ENCODE data around the gene AGFG1. TPM values are rescaled to one million over a fixed set of nuclear protein-coding genes. Genes with fewer than 3 reads are reported as not detected.

AGFG1 gene
- total RNA-seq, 4 donors from 2014 or later = 50.0 to 69.2 (median 58.9) TPM

- Histone ChIP-seq H3K27me3 (no peaks in the 10 kb centered on the region), H3K4me1 (no peaks in the 10 kb centered on the region), H3K27ac (no peak overlapping the region), H3K9me3 (no peaks in the 10 kb centered on the region), H3K4me3 (replicated peaks in 1 of 3) (no peak overlapping the region), H3K36me3 (no peaks in the 10 kb centered on the region)
- intact Hi-C loops (cut with DNase I) = no loop called here
- TF ChIP-seq POLR2A (IDR thresholded peaks at IDR 0.05) (no peak), CTCF (IDR thresholded peaks at IDR 0.05) (no peak)
- DNase-seq = no peak
- WGBS, 2 donors = 81 to 86% methylated on average over 7 of the region's 7 CpGs
Observed at GRCh38 chr2:227464851-227465250, 7.1 kb upstream of the AGFG1 start.

DNA sequence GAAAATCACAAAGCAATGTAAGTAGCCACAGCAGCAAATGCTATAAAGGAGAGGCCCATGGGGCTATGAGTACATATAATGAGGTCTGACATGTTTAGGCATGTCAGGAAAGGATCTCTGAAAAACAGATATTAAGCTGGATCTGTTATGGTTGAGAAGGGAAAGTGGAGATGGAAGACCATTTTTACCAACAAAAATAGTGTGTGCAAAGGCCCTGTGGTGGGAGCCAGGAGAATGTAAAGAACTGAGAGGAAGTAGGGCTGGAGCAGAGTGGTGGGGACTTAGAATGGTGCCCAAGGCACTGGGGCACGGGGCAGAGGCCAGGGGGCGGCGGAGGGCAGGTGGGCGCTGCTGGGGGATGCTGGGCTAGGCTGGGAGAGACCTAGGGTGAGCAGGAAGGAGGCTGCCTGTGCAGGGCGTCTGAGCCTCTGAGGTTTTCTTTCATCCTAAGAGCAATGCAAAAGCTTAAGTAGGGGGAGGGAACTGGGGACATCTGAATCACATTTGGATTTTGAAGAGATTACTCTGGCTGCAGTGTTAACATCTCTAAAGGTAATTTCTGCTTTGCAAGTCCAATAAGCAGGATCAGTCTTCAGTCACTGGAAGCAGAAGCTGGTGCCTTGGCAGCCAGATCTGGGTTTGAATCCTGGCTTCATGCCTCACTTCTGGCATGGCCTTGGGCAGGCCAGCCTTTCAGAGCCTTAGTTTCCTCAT, 4.9 kb upstream of the AGFG1 start:
- no peak for DNase-seq
- Histone ChIP-seq H3K9me3 (no peaks in the 10 kb centered on the region), H3K27ac (no peak overlapping the region), H3K27me3 (no peaks in the 10 kb centered on the region), H3K36me3 (no peaks in the 10 kb centered on the region), H3K4me1 (peaks cover 0 to 4% of the 10 kb centered on the region in 2 donors), H3K4me3 (replicated peaks in 1 of 3) (no peak overlapping the region)
- 73 to 87% methylated on average over 5 of the region's 5 CpGs for WGBS, 2 donors
- TF ChIP-seq POLR2A (IDR thresholded peaks at IDR 0.05) (no peak), CTCF (IDR thresholded peaks at IDR 0.05) (no peak)
- intact Hi-C loops (cut with DNase I) = no loop called here

DNA sequence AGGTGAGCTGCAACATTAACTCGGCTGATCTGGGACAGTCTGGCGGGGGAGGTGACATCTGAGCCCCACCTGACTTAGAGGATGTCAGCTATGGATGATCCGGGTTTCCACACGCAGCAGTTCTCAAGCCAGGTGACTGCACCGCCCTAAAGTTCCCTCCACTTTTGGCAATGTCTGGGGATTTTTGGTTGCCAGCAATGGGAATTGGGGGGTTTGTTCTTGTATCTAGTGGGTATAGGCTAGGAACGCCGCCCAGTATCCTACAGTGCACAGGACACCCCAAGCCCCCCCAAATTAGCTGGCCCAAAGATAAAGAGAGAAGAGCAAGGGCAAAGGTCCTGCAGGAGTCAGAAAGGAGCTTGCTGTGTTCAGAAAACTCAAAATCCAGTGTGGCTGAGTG, 544 bp upstream of the AGFG1 start:
- H3K27ac ChIP-seq = no peak overlapping the region
- peaks cover 18 to 22% of the 10 kb centered on the region in 2 donors for H3K4me1 ChIP-seq
- DNase-seq = no peak
- H3K27me3 ChIP-seq = no peaks in the 10 kb centered on the region
- no peaks in the 10 kb centered on the region for H3K36me3 ChIP-seq
- 89 to 91% methylated on average over 7 of the region's 7 CpGs for WGBS, 2 donors
- intact Hi-C loops (cut with DNase I) = no loop called here
- TF ChIP-seq POLR2A (IDR thresholded peaks at IDR 0.05) = no peak
- no peak for TF ChIP-seq CTCF (IDR thresholded peaks at IDR 0.05)
- H3K4me3 ChIP-seq (replicated peaks in 1 of 3) = no peak overlapping the region
- no peaks in the 10 kb centered on the region for H3K9me3 ChIP-seq

GRCh38 chr2:227472265-227473121, 537 bp downstream of the AGFG1 start:
- DNase-seq = peak; percentile 46 to 57
- intact Hi-C loops (cut with DNase I) = no loop called here
- TF ChIP-seq POLR2A (IDR thresholded peaks at IDR 0.05) = no peak
- TF ChIP-seq CTCF (IDR thresholded peaks at IDR 0.05) = peak in 1 of 6 experiments; percentile 4

DNA sequence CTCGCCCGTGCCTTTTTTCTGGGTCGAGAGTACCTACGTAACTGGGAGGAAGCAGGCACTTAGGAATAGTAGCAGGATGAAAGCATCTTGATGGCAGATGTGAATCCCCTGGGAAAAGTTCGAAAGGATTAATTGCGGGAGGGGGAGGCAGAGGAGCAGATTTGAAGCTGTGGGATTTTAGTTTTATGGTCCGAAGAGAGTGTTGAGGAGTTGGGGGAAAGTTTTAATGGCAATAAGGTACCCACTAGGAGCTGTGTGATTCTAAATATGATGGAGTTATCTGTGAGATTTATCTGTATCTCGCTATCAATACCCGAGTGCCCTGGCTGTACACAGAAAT, 1.1 kb downstream of the AGFG1 start:
- DNase-seq = no peak
- 1 to 3% methylated on average over 9 of the region's 9 CpGs for WGBS, 2 donors
- no peaks in the 10 kb centered on the region for H3K36me3 ChIP-seq
- no peaks in the 10 kb centered on the region for H3K9me3 ChIP-seq
- no peaks in the 10 kb centered on the region for H3K27me3 ChIP-seq
- intact Hi-C loops (cut with DNase I) = no loop called here
- H3K27ac ChIP-seq = peak overlapping the region in 2 of 3 donors; percentile 85 to 88
- H3K4me1 ChIP-seq = peaks cover 18 to 22% of the 10 kb centered on the region in 2 donors
- no peak for TF ChIP-seq POLR2A (IDR thresholded peaks at IDR 0.05)
- no peak for TF ChIP-seq CTCF (IDR thresholded peaks at IDR 0.05)
- H3K4me3 ChIP-seq (replicated peaks in 1 of 3) = peak overlapping the region in 2 of 3 donors; percentile 70 to 75

More at GRCh38 chr2:227472265-227473121, 537 bp downstream of the AGFG1 start:
- Histone ChIP-seq H3K27me3 (no peaks in the 10 kb centered on the region), H3K36me3 (no peaks in the 10 kb centered on the region), H3K4me1 (peaks cover 18 to 22% of the 10 kb centered on the region in 2 donors), H3K9me3 (no peaks in the 10 kb centered on the region), H3K4me3 (replicated peaks in 1 of 3) (peak overlapping the region; percentile 70 to 92 (median 75)), H3K27ac (peak overlapping the region; percentile 74 to 88 (median 85))
- 0 to 3% methylated on average over 8 to 17 of the region's 106 CpGs for WGBS, 2 donors
